GM12878 (cell line): ENCODE measurements around the gene RAD51B. TPM values are rescaled to one million over a fixed set of nuclear protein-coding genes. Genes with fewer than 3 reads are reported as not detected.

Source experiments
- ATAC-seq: fragments of 200-7000 bp; cut with Tn5 transposase; 3 replicates; pipeline ENCODE4 v1.9.1; 2020; ENCODE audit warnings: mild to moderate bottlenecking, moderate library complexity
- BruUV-seq: library from RNA; stranded (reverse); fragments of 400-500 nt; replicated peaks from 2 replicates; lab custom pipeline; 2021; lab: Mats Ljungman, UMichigan
- CTCF ChIA-PET: fragments of 300-600 bp; sonication (Branson Sonifier 250); formaldehyde crosslinking; extraction: SDS; loops from one replicate; lab custom pipeline; 2021; ENCODE audit warnings: inconsistent platforms; lab: Yijun Ruan, JAX
- POLR2A ChIA-PET: fragments of 350-600 bp; formaldehyde crosslinking; extraction: SDS; loops from one replicate; lab custom pipeline; 2021; ENCODE audit warnings: inconsistent platforms; lab: Charles Lee
- RAD21 ChIA-PET: fragments of 300-600 bp; sonication (Branson Sonifier 250); formaldehyde crosslinking; loops from one replicate; lab custom pipeline; 2023; ENCODE audit warnings: antibody characterized with exemption; ENCODE audit not compliant: unreplicated experiment; lab: Charles Lee
- SMC1A ChIA-PET: fragments of 300-600 bp; sonication (Branson Sonifier 250); formaldehyde crosslinking; loops from one replicate; lab custom pipeline; 2023; ENCODE audit not compliant: unreplicated experiment, uncharacterized antibody; lab: Charles Lee
- DNase-seq: peaks from one replicate; pipeline ENCODE4 v3.0.0-alpha.2; 2011; ENCODE audit warnings: low read depth, low spot score
- FAIRE-seq: peaks from 3 replicates; lab custom pipeline; 2011; peaks lifted over from hg19 to GRCh38; lab: Jason Lieb, UNC
- H2AFZ ChIP-seq: 2 replicates; pipeline ENCODE4 v1.6.0; 2011; ENCODE audit warnings: low read depth, low read length, control low read depth; ENCODE audit not compliant: control insufficient read depth
- H3K27ac ChIP-seq: 2 replicates; pipeline ENCODE4 v1.5.1; 2011; ENCODE audit warnings: control low read depth; ENCODE audit not compliant: control insufficient read depth, insufficient read depth
- H3K27me3 ChIP-seq, 2 experiments: replicated peaks in 1 of 2; 2 replicates each; pipeline versions ENCODE4 v1.6.0 to v1.6.1; 2011; ENCODE audit warnings: low read length in 1 of 2; ENCODE audit not compliant: control insufficient read depth in 2 of 2, insufficient read depth in 2 of 2
- H3K36me3 ChIP-seq, 2 experiments: 2 replicates each; pipeline ENCODE4 v1.5.1; 2011; ENCODE audit warnings: low read length in 1 of 2; ENCODE audit not compliant: control insufficient read depth in 2 of 2, insufficient read depth in 2 of 2
- H3K4me1 ChIP-seq: 2 replicates; pipeline ENCODE4 v1.6.1; 2011; ENCODE audit warnings: mild to moderate bottlenecking, low read length, moderate library complexity, mixed read lengths; ENCODE audit not compliant: control insufficient read depth, insufficient read depth
- H3K4me2 ChIP-seq: 2 replicates; pipeline ENCODE4 v1.6.0; 2011; ENCODE audit warnings: control low read depth; ENCODE audit not compliant: control insufficient read depth, insufficient read depth
- H3K4me3 ChIP-seq: fragments of 200-600 bp; sonication (generic); 2 replicates; pipeline ENCODE4 v1.5.1; 2016
- H3K79me2 ChIP-seq: 2 replicates; pipeline ENCODE4 v1.6.0; 2011; ENCODE audit warnings: low read length; ENCODE audit not compliant: control insufficient read depth, insufficient read depth
- H3K9ac ChIP-seq: 2 replicates; pipeline ENCODE4 v1.8.0; 2011; ENCODE audit warnings: low read length, control low read depth, mixed read lengths; ENCODE audit not compliant: control insufficient read depth, insufficient read depth
- H3K9me3 ChIP-seq: replicated peaks from 3 replicates; pipeline ENCODE4 v1.5.1; 2011; ENCODE audit warnings: mild to moderate bottlenecking, low read length; ENCODE audit not compliant: control insufficient read depth, insufficient read depth
- H4K20me1 ChIP-seq: 2 replicates; pipeline ENCODE4 v1.6.0; 2011; ENCODE audit not compliant: control insufficient read depth, insufficient read depth
- BCL11A ChIP-seq: IDR thresholded peaks from 2 replicates; pipeline ENCODE4 v1.6.1; 2011; ENCODE audit warnings: low read depth, low read length
- BHLHE40 ChIP-seq, 2 experiments: fragments of 450-650 bp in 1 of 2; IDR thresholded peaks; 2 replicates each; pipeline ENCODE4 v1.6.1; 2011 to 2017; ENCODE audit warnings: low read depth in 2 of 2, borderline replicate concordance in 1 of 2, improper control_type of control experiment in 1 of 2, low read length in 1 of 2, mild to moderate bottlenecking in 1 of 2
- BRCA1 ChIP-seq: IDR thresholded peaks from 2 replicates; pipeline ENCODE4 v1.6.1; 2011; ENCODE audit warnings: low read depth, low read length, improper control_type of control experiment
- CBX3 ChIP-seq: fragments of 200-600 bp; sonication (generic); IDR thresholded peaks from 2 replicates; pipeline ENCODE4 v1.6.1; 2016; ENCODE audit warnings: low read depth, borderline replicate concordance
- CHD2 ChIP-seq: IDR thresholded peaks from 2 replicates; pipeline ENCODE4 v1.6.1; 2011; ENCODE audit warnings: low read depth, low read length, improper control_type of control experiment, borderline replicate concordance
- EP300 ChIP-seq, 2 experiments: fragments of 150-350 bp in 1 of 2; IDR thresholded peaks; 2 replicates each; pipeline ENCODE4 v1.6.1; 2011 to 2012; ENCODE audit warnings: low read depth in 2 of 2, low read length in 2 of 2, borderline replicate concordance in 1 of 2, improper control_type of control experiment in 1 of 2, inconsistent platforms in 1 of 2; ENCODE audit not compliant: control insufficient read depth in 1 of 2
- EZH2 ChIP-seq: IDR thresholded peaks from 2 replicates; pipeline ENCODE4 v1.6.1; 2012; ENCODE audit warnings: low read depth, mild to moderate bottlenecking, control low read depth, inconsistent platforms, low read length, borderline replicate concordance; ENCODE audit not compliant: control insufficient read depth
- GATAD2B ChIP-seq: fragments of 450-650 bp; conservative IDR thresholded peaks from 2 replicates; pipeline ENCODE4 v1.6.1; 2017; ENCODE audit warnings: low read depth, mild to moderate bottlenecking, moderate library complexity
- IKZF2 ChIP-seq, 2 experiments: fragments of 450-650 bp; IDR thresholded peaks; 2 replicates each; pipeline ENCODE4 v1.6.1; 2017; ENCODE audit warnings: mild to moderate bottlenecking in 2 of 2, moderate library complexity in 2 of 2
- NBN ChIP-seq: fragments of 450-650 bp; IDR thresholded peaks from 2 replicates; pipeline ENCODE4 v1.6.1; 2016
- PAX5 ChIP-seq: IDR thresholded peaks from 2 replicates; pipeline ENCODE4 v1.6.1; 2011; ENCODE audit warnings: low read depth, low read length, borderline replicate concordance
- POLR2A ChIP-seq: IDR thresholded peaks from 2 replicates; pipeline ENCODE4 v1.6.1; 2011; ENCODE audit warnings: low read depth, mild to moderate bottlenecking, low read length
- TCF12 ChIP-seq: IDR thresholded peaks from 2 replicates; pipeline ENCODE4 v1.6.1; 2011; ENCODE audit warnings: low read depth, mild to moderate bottlenecking, low read length
- ZBED1 ChIP-seq: IDR thresholded peaks from 2 replicates; pipeline ENCODE4 v1.6.1; 2016; ENCODE audit warnings: borderline replicate concordance
- ZBTB11 ChIP-seq: fragments of 450-650 bp; formaldehyde crosslinking; IDR thresholded peaks from 2 replicates; pipeline ENCODE4 v1.5.0; 2022; ENCODE audit warnings: mild to moderate bottlenecking, missing genetic modification characterization
- ZNF274 ChIP-seq: IDR thresholded peaks from one replicate; pipeline ENCODE4 v1.8.0; 2011; ENCODE audit not compliant: insufficient read length, insufficient read depth
- WGBS: methylation state at CpG from one replicate; pipeline ENCODE4 v1.1.6; 2016; ENCODE audit warnings: low lambda C conversion rate; ENCODE audit not compliant: insufficient replicate concordance, insufficient coverage; ENCODE audit errors: missing lambda C conversion rate; 5-methylcytosine and 5-hydroxymethylcytosine counted together
- in situ Hi-C: fragments of 300-500 bp; cut with MboI; formaldehyde crosslinking; loops from 9 replicates; pipeline ENCODE4 v1.14.3; 2018; ENCODE audit warnings: mixed read lengths
- intact Hi-C: fragments of 100-400 bp; cut with micrococcal nuclease; formaldehyde crosslinking; loops from one replicate; pipeline ENCODE4 v1.14.2; 2022; ENCODE audit not compliant: unreplicated experiment
- polyA plus RNA-seq, 11 experiments: library from polyadenylated mRNA; depleted of rRNA in 4 of 11; unstranded in 6 of 11; stranded (reverse) in 5 of 11; fragments of >200 nt; fragmentation: Nextera tagmentation in 4 of 11; fragmentation: Illumina TruSeq in 1 of 11; extraction: Ambion mirVana in 4 of 11; extraction: Trizol in 1 of 11; gene quantifications; 1 replicate in 1 of 11; 2 replicates in 10 of 11; pipeline versions ENCODE4 v1.2.1 to v1.2.3, GENCODE V29; 2011 to 2016; ENCODE audit warnings: inconsistent platforms in 2 of 11, missing spikeins in 2 of 11, low read depth in 1 of 11
- total RNA-seq, 4 experiments: library from RNA; depleted of rRNA in 3 of 4; stranded (reverse); fragments of >200 nt in 3 of 4; fragmentation: Illumina TruSeq in 1 of 4; extraction: Trizol in 1 of 4; gene quantifications; 2 replicates each; pipeline versions ENCODE4 v1.2.1 to v1.2.3, GENCODE V29; 2013 to 2021
- TF ChIP-seq, protein P1 (sequence below): IDR thresholded peaks from 2 replicates; pipeline ENCODE4 v1.6.1; 2012; ENCODE audit warnings: low read length, inconsistent platforms
- TF ChIP-seq, protein P2 (sequence below): fragments of 450-650 bp; IDR thresholded peaks from 2 replicates; pipeline ENCODE4 v1.6.1; 2017; ENCODE audit warnings: antibody characterized with exemption, mild to moderate bottlenecking, moderate library complexity

The RAD51B gene
- total and polyA plus RNA-seq, 10 of the 15 experiments (the other 5 are each of a cell fraction or from before 2014, with no cell fraction given) = 9.8 to 26.8 (median 21.3) TPM

DNA sequence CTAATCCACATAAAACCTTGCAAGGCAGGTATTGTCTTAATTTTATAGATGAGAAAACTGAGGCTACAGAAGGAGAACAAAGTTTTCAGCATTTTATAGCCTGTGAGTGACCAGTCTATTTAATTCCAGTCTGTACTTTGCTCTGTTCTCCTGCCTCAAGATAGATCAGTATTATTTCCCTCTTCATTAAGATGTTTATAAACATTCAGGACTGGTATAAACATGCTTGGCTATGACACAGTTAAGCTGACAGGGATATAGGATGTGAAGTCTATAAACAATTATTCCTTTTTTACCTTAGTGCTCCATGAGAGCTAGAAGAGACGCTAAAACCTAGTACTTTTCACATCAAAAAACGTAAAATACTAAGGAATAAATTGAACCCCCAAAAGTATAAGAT is 287.3 kb downstream of the RAD51B start:
- BruUV-seq = no TSS peak
- in situ Hi-C loops = no loop called here
- Histone ChIP-seq H3K4me1 (peaks cover 3% of the 10 kb centered on the region), H4K20me1 (no peaks in the 10 kb centered on the region), H3K9me3 (peaks cover 11% of the 10 kb centered on the region), H3K4me2 (no peak overlapping the region), H3K36me3 (no peaks in the 10 kb centered on the region), H3K27ac (no peak overlapping the region), H2AFZ (no peak overlapping the region), H3K9ac (no peak overlapping the region), H3K4me3 (no peak overlapping the region), H3K79me2 (no peaks in the 10 kb centered on the region), H3K27me3 (no peaks in the 10 kb centered on the region)
- RAD21 ChIA-PET = no interaction called here
- DNase-seq = no peak
- WGBS = 100% methylated on average over 2 of the region's 2 CpGs
- intact Hi-C loops = no loop called here
- POLR2A ChIA-PET = no interaction called here
- ATAC-seq = no peak
- SMC1A ChIA-PET = no interaction called here
- no peak for FAIRE-seq
- CTCF ChIA-PET = no interaction called here
- TF ChIP-seq CHD2 (no peak), ZBED1 (no peak), BCL11A (no peak), TCF12 (no peak), NBN (no peak), EP300 (IDR thresholded peaks at IDR 0.05; ENCODE audit: borderline replicate concordance in 1 of 2, control insufficient read depth in 1 of 2, low read depth in 2 of 2, low read length in 2 of 2) (no peak), GATAD2B (no peak), CBX3 (no peak), BRCA1 (no peak), EZH2 (no peak), POLR2A (no peak), PAX5 (no peak), IKZF2 (IDR thresholded peaks at IDR 0.05) (no peak), ZNF274 (no peak), ZBTB11 (no peak), BHLHE40 (IDR thresholded peaks at IDR 0.05; ENCODE audit: borderline replicate concordance in 1 of 2, low read depth in 2 of 2, low read length in 1 of 2) (no peak)
- TF ChIP-seq, protein P1, sequence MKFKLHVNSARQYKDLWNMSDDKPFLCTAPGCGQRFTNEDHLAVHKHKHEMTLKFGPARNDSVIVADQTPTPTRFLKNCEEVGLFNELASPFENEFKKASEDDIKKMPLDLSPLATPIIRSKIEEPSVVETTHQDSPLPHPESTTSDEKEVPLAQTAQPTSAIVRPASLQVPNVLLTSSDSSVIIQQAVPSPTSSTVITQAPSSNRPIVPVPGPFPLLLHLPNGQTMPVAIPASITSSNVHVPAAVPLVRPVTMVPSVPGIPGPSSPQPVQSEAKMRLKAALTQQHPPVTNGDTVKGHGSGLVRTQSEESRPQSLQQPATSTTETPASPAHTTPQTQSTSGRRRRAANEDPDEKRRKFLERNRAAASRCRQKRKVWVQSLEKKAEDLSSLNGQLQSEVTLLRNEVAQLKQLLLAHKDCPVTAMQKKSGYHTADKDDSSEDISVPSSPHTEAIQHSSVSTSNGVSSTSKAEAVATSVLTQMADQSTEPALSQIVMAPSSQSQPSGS = no peak
- TF ChIP-seq, protein P2, sequence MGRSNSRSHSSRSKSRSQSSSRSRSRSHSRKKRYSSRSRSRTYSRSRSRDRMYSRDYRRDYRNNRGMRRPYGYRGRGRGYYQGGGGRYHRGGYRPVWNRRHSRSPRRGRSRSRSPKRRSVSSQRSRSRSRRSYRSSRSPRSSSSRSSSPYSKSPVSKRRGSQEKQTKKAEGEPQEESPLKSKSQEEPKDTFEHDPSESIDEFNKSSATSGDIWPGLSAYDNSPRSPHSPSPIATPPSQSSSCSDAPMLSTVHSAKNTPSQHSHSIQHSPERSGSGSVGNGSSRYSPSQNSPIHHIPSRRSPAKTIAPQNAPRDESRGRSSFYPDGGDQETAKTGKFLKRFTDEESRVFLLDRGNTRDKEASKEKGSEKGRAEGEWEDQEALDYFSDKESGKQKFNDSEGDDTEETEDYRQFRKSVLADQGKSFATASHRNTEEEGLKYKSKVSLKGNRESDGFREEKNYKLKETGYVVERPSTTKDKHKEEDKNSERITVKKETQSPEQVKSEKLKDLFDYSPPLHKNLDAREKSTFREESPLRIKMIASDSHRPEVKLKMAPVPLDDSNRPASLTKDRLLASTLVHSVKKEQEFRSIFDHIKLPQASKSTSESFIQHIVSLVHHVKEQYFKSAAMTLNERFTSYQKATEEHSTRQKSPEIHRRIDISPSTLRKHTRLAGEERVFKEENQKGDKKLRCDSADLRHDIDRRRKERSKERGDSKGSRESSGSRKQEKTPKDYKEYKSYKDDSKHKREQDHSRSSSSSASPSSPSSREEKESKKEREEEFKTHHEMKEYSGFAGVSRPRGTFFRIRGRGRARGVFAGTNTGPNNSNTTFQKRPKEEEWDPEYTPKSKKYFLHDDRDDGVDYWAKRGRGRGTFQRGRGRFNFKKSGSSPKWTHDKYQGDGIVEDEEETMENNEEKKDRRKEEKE = no peak
